Right lobe of liver (tissue), 6 donors: ENCODE measurements around the gene GFRA1. TPM values are rescaled to one million over a fixed set of nuclear protein-coding genes. Genes with fewer than 3 reads are reported as not detected.

Source experiments
- ATAC-seq, 4 donors: fragments of 200-7000 bp; cut with Tn5 transposase; one replicate each; pipeline ENCODE4 v1.9.1; 2020; ENCODE audit warnings: mild to moderate bottlenecking in 4 of 4, moderate library complexity in 4 of 4
- DNase-seq, 3 donors: peaks; one replicate each; pipeline ENCODE4 v3.0.0-alpha.2; 2020
- H3K27ac ChIP-seq, 3 donors: fragments of 200-600 bp; one replicate each; pipeline ENCODE4 v1.8.0; 2022
- H3K27me3 ChIP-seq, 2 donors: fragments of 200-600 bp; one replicate each; pipeline ENCODE4 v1.8.0; 2022
- H3K36me3 ChIP-seq, 4 donors: fragments of 200-600 bp; sonication (generic) in 1 of 4; one replicate each; pipeline versions ENCODE4 v1.5.1 to v1.8.0; 2017 to 2022; ENCODE audit warnings: control low read depth in 1 of 4
- H3K4me1 ChIP-seq, 4 donors: fragments of 200-600 bp; sonication (generic) in 1 of 4; one replicate each; pipeline versions ENCODE4 v1.5.1 to v1.8.0; 2017 to 2022; ENCODE audit warnings: control low read depth in 1 of 4
- H3K4me3 ChIP-seq, 3 donors: fragments of 200-600 bp; one replicate each; pipeline ENCODE4 v1.8.0; 2022
- H3K9me3 ChIP-seq, 4 donors: fragments of 200-600 bp; sonication (generic) in 1 of 4; one replicate each; pipeline versions ENCODE4 v1.5.1 to v1.8.0; 2017 to 2022; ENCODE audit warnings: control low read depth in 1 of 4
- CTCF ChIP-seq, 4 donors: fragments of 200-600 bp in 3 of 4; fragments of 450-650 bp in 1 of 4; IDR thresholded peaks; one replicate each; pipeline versions ENCODE4 v1.5.1 to v1.8.0; 2016 to 2022; ENCODE audit warnings: antibody characterized with exemption in 4 of 4, mild to moderate bottlenecking in 2 of 4
- POLR2A ChIP-seq: fragments of 450-650 bp; IDR thresholded peaks from one replicate; pipeline ENCODE4 v1.6.1; 2017; ENCODE audit warnings: antibody characterized with exemption, mild to moderate bottlenecking
- WGBS: methylation state at CpG from one replicate; pipeline ENCODE4 v1.1.6; 2018; ENCODE audit warnings: low coverage, low lambda C conversion rate; ENCODE audit not compliant: insufficient coverage; ENCODE audit errors: missing lambda C conversion rate; 5-methylcytosine and 5-hydroxymethylcytosine counted together
- intact Hi-C, 2 donors: fragments of 100-400 bp; cut with DNase I; formaldehyde crosslinking; loops; one replicate each; pipeline versions ENCODE4 v1.11.2 to v1.14.1; 2022
- total RNA-seq, 6 experiments: library from RNA; depleted of rRNA in 2 of 6; stranded (reverse); fragments of >200 nt in 2 of 6; fragmentation: NEBNext Ultra II Directional in 3 of 6; extraction: Animal tissue kit (Norgen Biotek cat#: 25700) in 3 of 6; gene quantifications; one replicate each; pipeline versions ENCODE4 v1.1.0 to v1.2.4, GENCODE V29; 2016 to 2023
- donor health status: DM: no; HTN: yes; CAD: no.
- donor health status: DM: no; HTN: no; CAD: no.
- donor health status: DM: no; HTN: no; CAD: no.
- donor health status: DM: no; HTN: yes; CAD: no.
- donor health status: DM: no; HTN: yes; CAD: no.

Gene GFRA1
- total RNA-seq, 6 experiments from 2014 or later: 17.9 to 67.8 (median 42.8) TPM

- peaks cover 0 to 48% (median 19%) of the 10 kb centered on the region in 4 donors for H3K4me1 ChIP-seq
- WGBS: 68% methylated on average over 5 of the region's 6 CpGs
- intact Hi-C loops: no loop called here
- ATAC-seq (no peak), DNase-seq (no peak)
- no peaks in the 10 kb centered on the region for H3K36me3 ChIP-seq
- no peak overlapping the region for H3K4me3 ChIP-seq
- TF ChIP-seq POLR2A (no peak), CTCF (IDR thresholded peaks at IDR 0.05) (no peak)
- H3K9me3 ChIP-seq: no peaks in the 10 kb centered on the region
- no peaks in the 10 kb centered on the region for H3K27me3 ChIP-seq
- no peak overlapping the region for H3K27ac ChIP-seq
These were observed 63.9 kb downstream of the GFRA1 start for GRCh38 chr10:116208956-116209567.

GRCh38 chr10:116207690-116208089 lies 65.3 kb downstream of the GFRA1 start:
- DNase-seq: no peak
- Histone ChIP-seq H3K27ac (peak overlapping the region; percentile 16 to 75 (median 66)), H3K9me3 (no peaks in the 10 kb centered on the region), H3K36me3 (no peaks in the 10 kb centered on the region), H3K4me1 (peaks cover 0 to 45% (median 19%) of the 10 kb centered on the region in 4 donors), H3K27me3 (no peaks in the 10 kb centered on the region), H3K4me3 (no peak overlapping the region)
- intact Hi-C loops: no loop called here
- WGBS: 58% methylated on average over 1 of the region's 7 CpGs
- no peak for TF ChIP-seq CTCF (IDR thresholded peaks at IDR 0.05)
- no peak for TF ChIP-seq POLR2A
- ATAC-seq: peak in 3 of 4 donors; percentile 10 to 34 (median 31)

GRCh38 chr10:116203661-116204060 lies 69.3 kb downstream of the GFRA1 start:
- intact Hi-C loops: no loop called here
- DNase-seq: no peak
- no peak for TF ChIP-seq POLR2A
- TF ChIP-seq CTCF (IDR thresholded peaks at IDR 0.05): no peak
- no peak overlapping the region for H3K27ac ChIP-seq
- no peaks in the 10 kb centered on the region for H3K9me3 ChIP-seq
- H3K36me3 ChIP-seq: no peaks in the 10 kb centered on the region
- H3K4me1 ChIP-seq: peaks cover 0 to 36% (median 16%) of the 10 kb centered on the region in 4 donors
- no peak for ATAC-seq
- no peak overlapping the region for H3K4me3 ChIP-seq
- H3K27me3 ChIP-seq: no peaks in the 10 kb centered on the region
- WGBS: 95% methylated on average over 4 of the region's 4 CpGs

- Histone ChIP-seq H3K9me3 (no peaks in the 10 kb centered on the region), H3K27me3 (no peaks in the 10 kb centered on the region), H3K27ac (peak overlapping the region in 2 of 3 donors; percentile 36 to 52), H3K4me1 (peaks cover 0 to 23% (median 9%) of the 10 kb centered on the region in 4 donors), H3K4me3 (no peak overlapping the region), H3K36me3 (no peaks in the 10 kb centered on the region)
- ATAC-seq: peak; percentile 67 to 86 (median 76)
- peak in 2 of 3 donors; percentile 41 to 58 for DNase-seq
- TF ChIP-seq CTCF (IDR thresholded peaks at IDR 0.05) (no peak), POLR2A (no peak)
- intact Hi-C loops: no loop called here
- WGBS: 65% methylated on average over 5 of the region's 7 CpGs
These were observed 71.2 kb downstream of the GFRA1 start for GRCh38 chr10:116201670-116202430.
